PFSK-1 (cell line): ENCODE measurements around the gene MRPS30.

ENCODE experiments used
- FOXP2 ChIP-seq: optimal IDR thresholded peaks from 2 replicates; pipeline ENCODE3; 2011; ENCODE audit warnings: borderline replicate concordance, control low read depth, inconsistent platforms; ENCODE audit not compliant: insufficient read depth; ENCODE audit errors: extremely low read length, extremely low read depth
- POLR2AphosphoS5 ChIP-seq: IDR thresholded peaks from 2 replicates; pipeline ENCODE4 v1.6.1; 2012; ENCODE audit warnings: low read depth, mild to moderate bottlenecking, control low read depth, low read length, moderate library complexity
- SIN3A ChIP-seq: IDR thresholded peaks from 2 replicates; pipeline ENCODE4 v1.6.1; 2012; ENCODE audit warnings: mild to moderate bottlenecking, low read length, moderate library complexity, borderline replicate concordance; ENCODE audit not compliant: insufficient read depth
- TAF1 ChIP-seq: IDR thresholded peaks from 2 replicates; pipeline ENCODE4 v1.6.1; 2012; ENCODE audit warnings: low read length, control low read depth, borderline replicate concordance; ENCODE audit not compliant: insufficient read depth
- TF ChIP-seq, protein P1 (sequence below), 2 experiments: IDR thresholded peaks; 2 replicates each; pipeline versions ENCODE4 v1.6.1 to v1.8.0; 2011 to 2012; ENCODE audit warnings: low read depth in 2 of 2, low read length in 2 of 2, control low read depth in 1 of 2, inconsistent platforms in 1 of 2, mild to moderate bottlenecking in 1 of 2, moderate library complexity in 1 of 2; ENCODE audit not compliant: insufficient read depth in 1 of 2

The MRPS30 gene

DNA sequence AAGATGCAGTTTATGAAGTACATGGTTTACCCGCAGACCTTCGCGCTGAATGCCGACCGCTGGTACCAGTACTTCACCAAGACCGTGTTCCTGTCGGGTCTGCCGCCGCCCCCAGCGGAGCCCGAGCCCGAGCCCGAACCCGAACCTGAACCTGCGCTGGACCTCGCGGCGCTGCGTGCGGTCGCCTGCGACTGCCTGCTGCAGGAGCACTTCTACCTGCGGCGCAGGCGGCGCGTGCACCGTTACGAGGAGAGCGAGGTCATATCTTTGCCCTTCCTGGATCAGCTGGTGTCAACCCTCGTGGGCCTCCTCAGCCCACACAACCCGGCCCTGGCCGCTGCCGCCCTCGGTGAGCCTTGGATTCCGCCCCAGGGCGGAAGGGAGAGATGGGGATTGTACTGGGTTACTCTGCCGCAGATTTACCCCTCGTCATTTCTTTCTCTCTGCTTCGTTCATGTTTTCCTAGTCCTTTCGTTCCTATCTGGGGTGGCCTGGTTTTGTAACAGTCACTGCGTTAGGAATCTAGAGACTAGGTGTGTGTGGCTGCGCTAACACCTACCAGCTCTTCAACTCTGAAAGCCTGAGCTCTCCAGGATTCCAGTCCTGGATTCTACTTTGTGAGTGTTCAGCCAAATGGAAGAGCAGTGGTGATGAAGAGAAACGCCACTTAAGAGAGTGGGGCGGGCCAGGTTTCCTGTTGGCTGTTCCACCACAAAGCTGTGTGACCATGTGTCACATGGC, 638 bp downstream of the MRPS30 start:
- no peak for TF ChIP-seq FOXP2
- no peak for TF ChIP-seq POLR2AphosphoS5
- TF ChIP-seq, protein P1, sequence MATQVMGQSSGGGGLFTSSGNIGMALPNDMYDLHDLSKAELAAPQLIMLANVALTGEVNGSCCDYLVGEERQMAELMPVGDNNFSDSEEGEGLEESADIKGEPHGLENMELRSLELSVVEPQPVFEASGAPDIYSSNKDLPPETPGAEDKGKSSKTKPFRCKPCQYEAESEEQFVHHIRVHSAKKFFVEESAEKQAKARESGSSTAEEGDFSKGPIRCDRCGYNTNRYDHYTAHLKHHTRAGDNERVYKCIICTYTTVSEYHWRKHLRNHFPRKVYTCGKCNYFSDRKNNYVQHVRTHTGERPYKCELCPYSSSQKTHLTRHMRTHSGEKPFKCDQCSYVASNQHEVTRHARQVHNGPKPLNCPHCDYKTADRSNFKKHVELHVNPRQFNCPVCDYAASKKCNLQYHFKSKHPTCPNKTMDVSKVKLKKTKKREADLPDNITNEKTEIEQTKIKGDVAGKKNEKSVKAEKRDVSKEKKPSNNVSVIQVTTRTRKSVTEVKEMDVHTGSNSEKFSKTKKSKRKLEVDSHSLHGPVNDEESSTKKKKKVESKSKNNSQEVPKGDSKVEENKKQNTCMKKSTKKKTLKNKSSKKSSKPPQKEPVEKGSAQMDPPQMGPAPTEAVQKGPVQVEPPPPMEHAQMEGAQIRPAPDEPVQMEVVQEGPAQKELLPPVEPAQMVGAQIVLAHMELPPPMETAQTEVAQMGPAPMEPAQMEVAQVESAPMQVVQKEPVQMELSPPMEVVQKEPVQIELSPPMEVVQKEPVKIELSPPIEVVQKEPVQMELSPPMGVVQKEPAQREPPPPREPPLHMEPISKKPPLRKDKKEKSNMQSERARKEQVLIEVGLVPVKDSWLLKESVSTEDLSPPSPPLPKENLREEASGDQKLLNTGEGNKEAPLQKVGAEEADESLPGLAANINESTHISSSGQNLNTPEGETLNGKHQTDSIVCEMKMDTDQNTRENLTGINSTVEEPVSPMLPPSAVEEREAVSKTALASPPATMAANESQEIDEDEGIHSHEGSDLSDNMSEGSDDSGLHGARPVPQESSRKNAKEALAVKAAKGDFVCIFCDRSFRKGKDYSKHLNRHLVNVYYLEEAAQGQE (IDR thresholded peaks at IDR 0.05; ENCODE audit: insufficient read depth in 1 of 2, low read depth in 2 of 2, low read length in 2 of 2) = no peak
- no peak for TF ChIP-seq SIN3A
- no peak for TF ChIP-seq TAF1

DNA sequence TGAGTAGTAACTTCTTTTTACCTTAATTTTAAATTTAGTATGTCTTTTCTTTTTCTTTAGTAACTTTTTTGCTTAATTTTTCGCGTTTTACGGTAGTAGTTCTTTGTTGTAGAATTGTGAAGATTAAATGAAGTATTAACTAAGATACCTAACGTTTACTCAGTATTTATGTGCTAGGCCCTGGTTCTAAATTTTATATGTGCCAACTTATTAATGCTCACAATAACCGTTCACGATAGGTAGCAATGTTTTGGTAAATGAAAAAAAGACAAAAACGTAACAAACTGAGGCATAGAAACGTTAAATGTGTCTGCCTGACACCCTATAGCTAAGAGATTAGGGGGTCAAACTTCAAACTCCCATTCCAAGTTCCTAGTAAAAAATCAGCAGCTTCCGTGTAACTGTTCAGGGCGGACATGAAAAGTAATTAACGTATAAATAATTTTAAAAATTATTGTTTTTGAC, 1.2 kb downstream of the MRPS30 start:
- TF ChIP-seq POLR2AphosphoS5 (no peak), FOXP2 (no peak), TAF1 (no peak), SIN3A (no peak)
- TF ChIP-seq, protein P1 (IDR thresholded peaks at IDR 0.05; ENCODE audit: insufficient read depth in 1 of 2, low read depth in 2 of 2, low read length in 2 of 2) = no peak

DNA sequence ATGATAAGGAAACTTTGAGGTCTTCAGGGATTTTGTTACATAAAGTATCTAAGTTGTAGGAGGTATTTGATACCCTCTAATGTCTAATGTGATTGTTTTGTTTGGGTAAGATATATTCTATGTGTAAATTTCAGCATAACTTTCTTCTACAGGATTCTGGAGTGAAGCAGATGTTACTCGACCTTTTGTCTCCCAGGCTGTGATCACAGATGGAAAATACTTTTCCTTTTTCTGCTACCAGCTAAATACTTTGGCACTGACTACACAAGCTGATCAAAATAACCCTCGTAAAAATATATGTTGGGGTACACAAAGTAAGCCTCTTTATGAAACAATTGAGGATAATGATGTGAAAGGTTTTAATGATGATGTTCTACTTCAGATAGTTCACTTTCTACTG, 6.0 kb downstream of the MRPS30 start:
- TF ChIP-seq SIN3A = no peak
- no peak for TF ChIP-seq TAF1
- TF ChIP-seq, protein P1 (IDR thresholded peaks at IDR 0.05; ENCODE audit: insufficient read depth in 1 of 2, low read depth in 2 of 2, low read length in 2 of 2) = no peak
- no peak for TF ChIP-seq POLR2AphosphoS5
- TF ChIP-seq FOXP2 = no peak

DNA sequence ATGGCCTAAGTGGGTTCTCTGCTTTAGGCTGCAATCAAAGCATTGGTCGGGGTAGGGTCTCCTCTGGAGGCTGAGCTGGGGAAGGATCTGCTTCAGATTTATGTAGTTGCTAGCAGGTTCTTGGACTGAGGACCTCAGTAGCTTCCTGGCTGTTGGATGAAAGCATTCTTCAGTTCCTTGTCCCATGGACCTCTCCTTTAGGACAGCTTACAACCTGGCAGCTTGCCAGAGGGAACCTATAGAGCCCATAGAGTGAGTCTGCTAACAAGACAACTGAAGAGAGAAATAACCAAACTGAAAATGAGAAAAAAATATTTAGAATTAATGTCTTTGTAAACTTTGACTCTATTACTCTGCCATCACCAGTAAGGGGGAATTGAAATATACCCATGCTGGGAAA, 12.4 kb downstream of the MRPS30 start:
- TF ChIP-seq TAF1 (no peak), SIN3A (no peak)

DNA sequence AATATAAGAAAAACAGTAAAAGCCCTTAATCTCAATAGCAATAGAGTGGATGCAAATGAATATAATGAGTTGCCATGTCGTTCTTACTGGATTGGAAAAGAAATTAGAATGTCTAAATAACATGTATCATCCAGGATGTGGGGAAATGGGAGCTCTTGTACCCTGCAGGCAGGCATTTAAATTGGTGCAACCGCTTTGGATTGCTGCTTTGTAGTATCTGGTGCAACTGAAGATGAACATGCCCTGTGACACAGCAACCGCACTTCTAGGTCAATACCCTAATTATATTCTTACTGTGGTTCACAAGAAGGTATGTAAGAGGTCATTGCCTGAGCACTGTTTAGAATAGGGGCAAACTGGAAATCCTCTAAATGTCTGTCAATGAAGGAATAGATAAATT, 18.9 kb downstream of the MRPS30 start:
- TF ChIP-seq, protein P1 (IDR thresholded peaks at IDR 0.05; ENCODE audit: insufficient read depth in 1 of 2, low read depth in 2 of 2, low read length in 2 of 2) = no peak
- TF ChIP-seq SIN3A (no peak), POLR2AphosphoS5 (no peak), FOXP2 (no peak), TAF1 (no peak)
